ENCODE data around the gene ZAP70.

The ZAP70 gene

GRCh38 chr2:97755491-97755890, 42.1 kb downstream of the ZAP70 start:
- DNase-seq, result no peak

GRCh38 chr2:97757062-97757461, 43.7 kb downstream of the ZAP70 start:
- DNase-seq, result no peak

- DNase-seq, result no peak
These were observed 44.8 kb downstream of the ZAP70 start for GRCh38 chr2:97758131-97758705.

GRCh38 chr2:97759727-97760407, 46.5 kb downstream of the ZAP70 start:
- DNase-seq, result no peak

- no peak for DNase-seq
These were observed 47.2 kb downstream of the ZAP70 start for GRCh38 chr2:97760480-97761049.

GRCh38 chr2:97761192-97761591, 47.8 kb downstream of the ZAP70 start:
- peak; percentile 49 for DNase-seq

GRCh38 chr2:97763176-97763845, 49.9 kb downstream of the ZAP70 start:
- no peak for DNase-seq

GRCh38 chr2:97764559-97765263, 51.3 kb downstream of the ZAP70 start:
- DNase-seq, result no peak

GRCh38 chr2:97765933-97766332, 52.6 kb downstream of the ZAP70 start:
- DNase-seq, result no peak

GRCh38 chr2:97766567-97766966, 53.2 kb downstream of the ZAP70 start:
- no peak for DNase-seq

GRCh38 chr2:97769308-97769707, 55.9 kb downstream of the ZAP70 start:
- no peak for DNase-seq

GRCh38 chr2:97769711-97770110, 56.3 kb downstream of the ZAP70 start:
- no peak for DNase-seq

- no peak for DNase-seq
These were observed 57.1 kb downstream of the ZAP70 start for GRCh38 chr2:97770445-97770844.

- DNase-seq, result no peak
These were observed 61.0 kb downstream of the ZAP70 start for GRCh38 chr2:97774425-97774824.

GRCh38 chr2:97775074-97775473, 61.7 kb downstream of the ZAP70 start:
- DNase-seq, result no peak

GRCh38 chr2:97779141-97779540, 65.8 kb downstream of the ZAP70 start:
- DNase-seq, result no peak

- DNase-seq, result no peak
These were observed 68.6 kb downstream of the ZAP70 start for GRCh38 chr2:97781981-97782380.

- no peak for DNase-seq
These were observed 71.6 kb downstream of the ZAP70 start for GRCh38 chr2:97784953-97785352.

GRCh38 chr2:97785818-97786217, 72.4 kb downstream of the ZAP70 start:
- DNase-seq, result no peak

GRCh38 chr2:97788986-97789644, 75.7 kb downstream of the ZAP70 start:
- DNase-seq, result no peak
